Neural progenitor cell (in vitro differentiated cells): ENCODE data around the gene PDGFD. TPM values are rescaled to one million over a fixed set of nuclear protein-coding genes. Genes with fewer than 3 reads are reported as not detected.

Experiments
- DNase-seq: peaks from one replicate; pipeline ENCODE4 v3.0.0-alpha.2; 2016; ENCODE audit warnings: low spot score
- H2AFZ ChIP-seq: fragments of 200-600 bp; sonication (generic); replicated peaks from 2 replicates; pipeline ENCODE4 v1.6.1; 2016; ENCODE audit warnings: antibody characterized with exemption
- H3F3A ChIP-seq: fragments of 200-600 bp; sonication (generic); 2 replicates; pipeline ENCODE4 v1.6.1; 2016; ENCODE audit warnings: antibody characterized with exemption, low read depth
- H3K27ac ChIP-seq: fragments of 200-600 bp; sonication (generic); 2 replicates; pipeline ENCODE4 v1.5.1; 2016; ENCODE audit warnings: mild to moderate bottlenecking
- H3K27me3 ChIP-seq: fragments of 200-600 bp; sonication (generic); 2 replicates; pipeline ENCODE4 v1.6.1; 2016; ENCODE audit warnings: mild to moderate bottlenecking, moderate library complexity
- H3K36me3 ChIP-seq: fragments of 200-600 bp; sonication (generic); 2 replicates; pipeline ENCODE4 v1.5.1; 2016
- H3K4me1 ChIP-seq: fragments of 200-600 bp; sonication (generic); 2 replicates; pipeline ENCODE4 v1.6.1; 2016; ENCODE audit warnings: mixed run types
- H3K4me2 ChIP-seq: fragments of 200-600 bp; sonication (generic); 2 replicates; pipeline ENCODE4 v1.6.1; 2016
- H3K4me3 ChIP-seq: fragments of 200-600 bp; sonication (generic); 2 replicates; pipeline ENCODE4 v1.5.1; 2016
- H3K79me2 ChIP-seq: fragments of 200-600 bp; sonication (generic); 2 replicates; pipeline ENCODE4 v1.6.1; 2016; ENCODE audit warnings: low read depth
- H3K9ac ChIP-seq: fragments of 200-600 bp; sonication (generic); 2 replicates; pipeline ENCODE4 v1.6.1; 2016
- H3K9me3 ChIP-seq: fragments of 200-600 bp; sonication (generic); 2 replicates; pipeline ENCODE4 v1.5.1; 2016; ENCODE audit warnings: low read depth
- H4K20me1 ChIP-seq: fragments of 200-600 bp; sonication (generic); 2 replicates; pipeline ENCODE4 v1.6.1; 2016; ENCODE audit warnings: low read depth
- H3K27ac Mint-ChIP-seq: 3 replicates; pipeline ENCODE4 v1.8.0; 2021; ENCODE audit warnings: mixed read lengths
- H3K27me3 Mint-ChIP-seq: 2 replicates; pipeline ENCODE4 v1.8.0; 2022; ENCODE audit warnings: low read depth, mild to moderate bottlenecking, inconsistent platforms, moderate library complexity, mixed read lengths; ENCODE audit not compliant: insufficient read depth
- H3K36me3 Mint-ChIP-seq: 3 replicates; pipeline ENCODE4 v1.8.0; 2021; ENCODE audit warnings: mixed read lengths
- H3K4me1 Mint-ChIP-seq: 3 replicates; pipeline ENCODE4 v1.8.0; 2021; ENCODE audit warnings: mixed read lengths
- H3K4me3 Mint-ChIP-seq: 3 replicates; pipeline ENCODE4 v1.8.0; 2021; ENCODE audit warnings: mild to moderate bottlenecking, moderate library complexity, mixed read lengths
- H3K9me3 Mint-ChIP-seq: 3 replicates; pipeline ENCODE4 v1.8.0; 2020; ENCODE audit warnings: mixed read lengths
- EZH2 ChIP-seq: fragments of 200-600 bp; sonication (generic); IDR thresholded peaks from 2 replicates; pipeline ENCODE4 v1.6.1; 2017; ENCODE audit warnings: antibody characterized with exemption, mild to moderate bottlenecking, moderate library complexity
- EZH2phosphoT487 ChIP-seq: fragments of 200-600 bp; sonication (generic); IDR thresholded peaks from 2 replicates; pipeline ENCODE4 v1.6.1; 2017; ENCODE audit warnings: antibody characterized with exemption
- total RNA-seq: library from RNA; depleted of rRNA; stranded (reverse); fragments of >200 nt; gene quantifications from 2 replicates; pipeline ENCODE4 v1.2.3, GENCODE V29; 2015; ENCODE audit warnings: low replicate concordance
- TF ChIP-seq, protein P1 (sequence below): fragments of 200-600 bp; sonication (generic); IDR thresholded peaks from 2 replicates; pipeline ENCODE4 v1.5.1; 2017; ENCODE audit warnings: antibody characterized with exemption, mild to moderate bottlenecking

PDGFD gene
- total RNA-seq, 1 donor from 2014 or later: 3.7 TPM

DNA sequence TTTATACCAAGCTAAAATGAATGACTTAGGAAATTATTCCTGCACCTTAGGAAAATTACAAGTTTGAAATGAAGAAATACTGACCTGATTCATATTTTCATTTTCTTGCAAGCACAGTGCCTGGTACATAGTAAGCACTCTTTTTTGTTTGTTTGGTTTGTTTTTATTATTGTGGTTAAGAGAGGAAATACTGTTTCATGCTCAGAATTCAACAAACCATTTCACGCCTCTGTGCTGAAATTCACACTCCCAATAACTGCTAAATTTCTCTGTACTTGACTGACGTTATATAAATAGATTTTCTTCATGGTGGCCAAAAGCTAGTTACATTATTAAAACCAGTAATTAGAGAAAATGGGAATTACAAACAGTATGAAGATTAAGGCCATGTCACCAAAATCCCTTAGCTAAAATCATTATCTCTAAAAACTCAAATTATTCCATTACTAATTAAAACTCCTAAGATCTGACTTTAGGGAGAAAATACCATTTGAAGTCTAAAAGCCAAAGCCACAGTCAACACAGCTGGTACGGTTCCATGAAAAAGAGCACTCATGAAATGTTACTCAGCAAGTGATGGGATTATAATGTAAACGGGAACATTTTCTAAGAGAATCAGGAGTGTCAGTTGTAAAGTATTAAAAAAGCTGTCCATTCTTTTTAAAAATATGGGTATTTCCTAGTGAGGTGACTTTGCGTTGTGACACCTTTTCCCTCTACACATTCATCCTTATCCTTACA is 205.3 kb downstream of the PDGFD start:
- H3K27ac ChIP-seq: no peak overlapping the region
- H3K36me3 Mint-ChIP-seq: no peaks in the 10 kb centered on the region
- no peaks in the 10 kb centered on the region for H4K20me1 ChIP-seq
- peaks cover 9% of the 10 kb centered on the region for H3K4me1 ChIP-seq
- no peaks in the 10 kb centered on the region for H3K36me3 ChIP-seq
- H3K4me3 Mint-ChIP-seq: no peak overlapping the region
- peaks cover 11% of the 10 kb centered on the region for H3K9me3 Mint-ChIP-seq
- peaks cover 3% of the 10 kb centered on the region for H3F3A ChIP-seq
- H3K9ac ChIP-seq: no peak overlapping the region
- no peak overlapping the region for H2AFZ ChIP-seq
- H3K4me2 ChIP-seq: no peak overlapping the region
- peaks cover 2% of the 10 kb centered on the region for H3K27me3 Mint-ChIP-seq
- no peaks in the 10 kb centered on the region for H3K9me3 ChIP-seq
- H3K4me3 ChIP-seq: no peak overlapping the region
- no peaks in the 10 kb centered on the region for H3K27me3 ChIP-seq
- DNase-seq: no peak
- no peak for TF ChIP-seq EZH2
- no peak for TF ChIP-seq EZH2phosphoT487
- TF ChIP-seq, protein P1, sequence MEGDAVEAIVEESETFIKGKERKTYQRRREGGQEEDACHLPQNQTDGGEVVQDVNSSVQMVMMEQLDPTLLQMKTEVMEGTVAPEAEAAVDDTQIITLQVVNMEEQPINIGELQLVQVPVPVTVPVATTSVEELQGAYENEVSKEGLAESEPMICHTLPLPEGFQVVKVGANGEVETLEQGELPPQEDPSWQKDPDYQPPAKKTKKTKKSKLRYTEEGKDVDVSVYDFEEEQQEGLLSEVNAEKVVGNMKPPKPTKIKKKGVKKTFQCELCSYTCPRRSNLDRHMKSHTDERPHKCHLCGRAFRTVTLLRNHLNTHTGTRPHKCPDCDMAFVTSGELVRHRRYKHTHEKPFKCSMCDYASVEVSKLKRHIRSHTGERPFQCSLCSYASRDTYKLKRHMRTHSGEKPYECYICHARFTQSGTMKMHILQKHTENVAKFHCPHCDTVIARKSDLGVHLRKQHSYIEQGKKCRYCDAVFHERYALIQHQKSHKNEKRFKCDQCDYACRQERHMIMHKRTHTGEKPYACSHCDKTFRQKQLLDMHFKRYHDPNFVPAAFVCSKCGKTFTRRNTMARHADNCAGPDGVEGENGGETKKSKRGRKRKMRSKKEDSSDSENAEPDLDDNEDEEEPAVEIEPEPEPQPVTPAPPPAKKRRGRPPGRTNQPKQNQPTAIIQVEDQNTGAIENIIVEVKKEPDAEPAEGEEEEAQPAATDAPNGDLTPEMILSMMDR: no peak
- no peaks in the 10 kb centered on the region for H3K79me2 ChIP-seq
- peaks cover 23% of the 10 kb centered on the region for H3K4me1 Mint-ChIP-seq
- no peak overlapping the region for H3K27ac Mint-ChIP-seq

DNA sequence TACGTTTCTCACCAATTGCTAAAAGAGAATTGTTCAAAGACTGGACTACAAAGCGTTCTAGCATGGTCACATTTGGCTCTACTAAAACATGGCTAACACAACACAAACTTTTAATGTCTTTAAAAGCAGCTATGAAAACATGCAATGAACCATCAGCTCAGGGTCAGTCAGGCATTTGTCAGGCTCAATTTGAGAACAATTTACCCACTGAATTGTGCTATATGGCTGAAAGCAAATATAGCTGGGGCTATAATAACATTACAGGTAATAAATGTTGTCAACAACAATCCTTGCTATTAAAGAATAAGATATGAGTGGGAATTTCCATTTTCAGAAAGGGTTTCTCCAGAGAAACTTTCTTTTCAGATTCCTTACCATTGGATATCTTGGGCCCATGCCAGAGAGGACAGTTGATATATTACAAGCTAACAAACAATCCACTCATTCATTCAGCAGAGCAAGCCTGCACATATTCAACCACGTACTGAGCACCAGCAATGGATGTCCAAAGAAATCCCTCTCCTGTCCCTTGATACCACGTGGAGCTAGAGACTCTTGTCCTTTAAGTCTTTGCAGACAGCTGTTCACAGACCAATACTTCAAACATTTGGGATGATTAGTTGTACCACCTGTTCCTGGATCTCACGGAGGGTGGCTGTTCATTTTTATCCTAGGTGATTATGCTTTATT is 210.0 kb downstream of the PDGFD start:
- Mint-ChIP-seq H3K9me3 (peaks cover 3% of the 10 kb centered on the region), H3K36me3 (no peaks in the 10 kb centered on the region), H3K4me3 (no peak overlapping the region), H3K4me1 (no peaks in the 10 kb centered on the region), H3K27ac (no peak overlapping the region), H3K27me3 (peaks cover 3% of the 10 kb centered on the region)
- peaks cover 3% of the 10 kb centered on the region for H3F3A ChIP-seq
- TF ChIP-seq EZH2: no peak
- no peak overlapping the region for H3K9ac ChIP-seq
- no peaks in the 10 kb centered on the region for H3K36me3 ChIP-seq
- no peak overlapping the region for H3K4me2 ChIP-seq
- H3K27ac ChIP-seq: no peak overlapping the region
- H2AFZ ChIP-seq: no peak overlapping the region
- H3K4me3 ChIP-seq: no peak overlapping the region
- no peaks in the 10 kb centered on the region for H3K79me2 ChIP-seq
- H3K4me1 ChIP-seq: no peaks in the 10 kb centered on the region
- H4K20me1 ChIP-seq: no peaks in the 10 kb centered on the region
- no peaks in the 10 kb centered on the region for H3K9me3 ChIP-seq
- H3K27me3 ChIP-seq: no peaks in the 10 kb centered on the region
- no peak for DNase-seq

DNA sequence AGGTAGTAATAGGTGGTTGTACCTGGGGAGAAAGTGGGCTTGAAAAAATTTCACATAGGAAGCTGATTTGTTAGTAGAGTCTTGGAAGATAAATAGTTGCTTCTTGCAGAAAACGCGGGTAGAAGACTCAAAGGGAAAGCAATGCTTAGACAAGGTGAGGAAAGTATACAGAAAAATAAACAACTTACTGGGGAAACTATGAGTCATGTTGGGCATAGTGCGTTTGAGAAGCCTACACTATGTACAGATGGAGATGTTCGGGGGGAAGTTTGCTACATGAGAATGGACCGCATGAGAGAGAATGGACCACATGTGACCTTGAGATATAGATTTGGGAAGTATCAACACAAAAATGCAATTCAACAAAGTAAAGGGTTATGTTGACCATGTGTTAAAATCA is 214.2 kb downstream of the PDGFD start:
- H3K4me3 ChIP-seq: no peak overlapping the region
- no peak overlapping the region for H3K4me2 ChIP-seq
- peaks cover 3% of the 10 kb centered on the region for H3F3A ChIP-seq
- Mint-ChIP-seq H3K27me3 (peaks cover 3% of the 10 kb centered on the region), H3K36me3 (no peaks in the 10 kb centered on the region), H3K4me3 (no peak overlapping the region), H3K4me1 (no peaks in the 10 kb centered on the region), H3K9me3 (no peaks in the 10 kb centered on the region), H3K27ac (no peak overlapping the region)
- no peaks in the 10 kb centered on the region for H3K36me3 ChIP-seq
- no peak overlapping the region for H2AFZ ChIP-seq
- TF ChIP-seq EZH2phosphoT487 (no peak), EZH2 (no peak)
- TF ChIP-seq, protein P1: no peak
- H3K27ac ChIP-seq: no peak overlapping the region
- H3K4me1 ChIP-seq: no peaks in the 10 kb centered on the region
- H3K79me2 ChIP-seq: no peaks in the 10 kb centered on the region
- no peaks in the 10 kb centered on the region for H3K9me3 ChIP-seq
- H4K20me1 ChIP-seq: no peaks in the 10 kb centered on the region
- no peak overlapping the region for H3K9ac ChIP-seq
- DNase-seq: no peak
- no peaks in the 10 kb centered on the region for H3K27me3 ChIP-seq
